DMS 273 treated with DMSO at 0.1 percent for 48 hours (cell line): Measurements from ENCODE around the gene DKK3.

Experiments
- DNase-seq: peaks from one replicate; lab custom pipeline; 2025; lab: John Stamatoyannopoulos, UW

DKK3 gene

GRCh38 chr11:11966826-11967668, 41.4 kb downstream of the DKK3 start:
- DNase-seq = peak; percentile 21

DNA sequence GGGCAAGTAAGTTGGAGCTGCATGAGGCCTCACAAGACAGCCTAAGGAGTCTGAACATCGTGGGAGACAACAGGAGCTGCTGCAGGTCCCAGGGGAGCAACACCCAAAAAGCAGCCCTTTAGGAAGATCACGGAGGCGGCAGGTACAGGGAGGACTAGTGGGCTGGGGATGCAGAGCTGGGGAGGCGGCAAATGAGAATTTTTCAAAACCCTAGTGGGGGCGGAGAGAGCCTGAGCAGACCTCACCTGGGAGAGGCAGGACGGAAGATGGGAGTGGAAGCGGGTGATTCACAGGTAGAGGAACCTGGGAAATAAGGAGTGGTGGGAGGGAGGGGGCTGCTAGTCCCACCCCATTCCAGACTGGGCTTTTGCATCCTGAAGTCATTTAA, 42.1 kb downstream of the DKK3 start:
- DNase-seq = no peak

GRCh38 chr11:11965656-11966353, 42.6 kb downstream of the DKK3 start:
- DNase-seq = no peak

DNA sequence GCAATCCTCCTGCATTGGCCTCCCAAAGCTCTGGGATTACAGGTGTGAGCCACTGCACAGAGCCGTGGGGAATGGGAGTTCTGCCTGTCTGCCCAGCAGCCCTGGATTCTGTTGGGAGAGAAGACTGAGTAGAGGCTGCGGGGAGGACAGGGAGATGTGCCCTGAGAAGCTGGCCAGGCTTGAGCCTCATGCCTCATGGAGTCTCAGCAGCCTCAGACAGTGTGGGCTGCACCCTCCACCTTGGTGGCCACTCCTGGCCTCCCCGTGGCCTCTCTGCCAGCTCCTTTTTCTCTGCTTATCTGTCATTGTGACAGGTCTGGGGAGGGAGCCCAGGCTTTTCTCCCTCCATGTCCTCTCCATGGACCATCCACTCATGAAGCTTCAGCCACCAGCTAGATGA, 43.2 kb downstream of the DKK3 start:
- no peak for DNase-seq

DNA sequence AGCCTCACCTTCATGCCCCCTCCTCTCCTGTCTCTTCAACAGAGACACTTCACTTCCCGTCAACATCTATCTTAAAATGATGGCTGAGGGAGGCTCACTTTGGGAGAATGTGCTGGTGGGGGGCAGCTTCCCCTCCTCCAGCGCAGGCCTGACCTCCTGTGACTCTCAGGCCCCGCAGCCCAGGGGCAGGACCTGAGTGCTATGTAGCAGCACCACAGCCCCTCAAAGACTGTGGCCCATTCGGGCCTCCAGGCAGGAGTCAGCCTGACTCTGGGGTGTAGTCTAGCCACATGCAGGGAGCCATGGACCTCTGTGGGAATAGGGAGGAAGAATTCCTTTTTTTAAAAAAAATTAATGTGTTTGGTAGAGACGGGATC, 43.7 kb downstream of the DKK3 start:
- no peak for DNase-seq

DNA sequence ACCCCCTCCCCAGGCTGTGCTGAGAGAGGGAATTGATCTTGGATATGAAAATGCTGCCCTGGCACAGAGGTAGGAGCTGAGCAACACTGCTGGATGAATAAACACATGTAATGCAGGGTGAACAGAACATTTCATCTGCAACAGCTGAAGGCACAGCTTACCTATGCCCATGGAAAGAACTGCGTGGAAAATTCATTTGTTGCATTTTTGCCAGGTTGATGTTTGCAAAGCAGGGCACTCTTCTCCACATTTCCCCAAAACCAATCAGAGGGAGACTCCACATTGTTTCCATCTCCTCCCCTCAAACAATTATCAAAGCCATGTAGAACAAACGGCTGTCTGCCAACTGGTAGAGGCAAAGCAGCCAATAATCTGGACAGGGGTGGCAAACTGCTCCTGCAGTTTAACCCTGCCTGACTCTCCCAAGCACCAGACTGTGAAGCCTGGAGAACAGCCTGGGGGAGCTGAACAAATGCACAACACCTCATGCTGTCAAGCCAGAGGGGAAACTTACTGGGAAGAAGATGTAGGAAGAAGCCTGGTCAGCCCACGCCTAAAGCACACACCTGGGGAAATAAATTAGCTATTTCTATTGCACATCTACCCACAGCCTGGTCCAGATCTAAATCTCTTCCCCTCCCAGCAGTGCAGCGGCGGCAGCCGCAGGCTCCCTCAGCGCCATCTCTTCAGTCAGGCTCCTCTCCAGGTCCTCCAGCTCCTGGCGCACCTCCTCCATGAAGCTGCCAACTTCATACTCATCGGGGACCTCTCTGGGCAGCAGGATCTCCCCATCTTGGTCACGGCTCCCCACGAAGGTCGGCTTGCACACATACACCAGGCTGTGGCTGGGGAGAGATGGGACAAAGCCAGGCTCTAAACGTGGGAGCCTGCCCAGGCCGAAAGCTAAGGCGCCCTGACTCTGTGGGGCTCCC, 44.3 kb downstream of the DKK3 start:
- DNase-seq = no peak

DNA sequence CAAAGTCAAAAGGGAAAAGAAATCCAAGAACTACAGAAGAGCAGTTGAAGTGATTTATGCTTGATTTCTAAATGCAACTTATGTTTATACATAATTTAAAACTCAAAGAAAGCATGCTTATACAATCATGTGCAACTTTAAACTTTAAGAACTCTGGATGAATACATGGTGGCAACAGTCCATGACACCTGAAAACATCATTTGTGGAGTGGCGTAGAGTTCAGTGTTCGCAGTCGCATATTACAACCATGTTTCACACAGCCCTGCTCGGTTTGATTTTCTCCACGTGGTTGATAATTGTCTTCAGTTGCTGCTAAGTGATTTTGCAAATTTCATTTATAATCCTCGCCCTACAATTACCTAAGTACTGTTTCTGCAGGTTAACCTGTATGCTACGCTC, 45.4 kb downstream of the DKK3 start:
- no peak for DNase-seq

DNA sequence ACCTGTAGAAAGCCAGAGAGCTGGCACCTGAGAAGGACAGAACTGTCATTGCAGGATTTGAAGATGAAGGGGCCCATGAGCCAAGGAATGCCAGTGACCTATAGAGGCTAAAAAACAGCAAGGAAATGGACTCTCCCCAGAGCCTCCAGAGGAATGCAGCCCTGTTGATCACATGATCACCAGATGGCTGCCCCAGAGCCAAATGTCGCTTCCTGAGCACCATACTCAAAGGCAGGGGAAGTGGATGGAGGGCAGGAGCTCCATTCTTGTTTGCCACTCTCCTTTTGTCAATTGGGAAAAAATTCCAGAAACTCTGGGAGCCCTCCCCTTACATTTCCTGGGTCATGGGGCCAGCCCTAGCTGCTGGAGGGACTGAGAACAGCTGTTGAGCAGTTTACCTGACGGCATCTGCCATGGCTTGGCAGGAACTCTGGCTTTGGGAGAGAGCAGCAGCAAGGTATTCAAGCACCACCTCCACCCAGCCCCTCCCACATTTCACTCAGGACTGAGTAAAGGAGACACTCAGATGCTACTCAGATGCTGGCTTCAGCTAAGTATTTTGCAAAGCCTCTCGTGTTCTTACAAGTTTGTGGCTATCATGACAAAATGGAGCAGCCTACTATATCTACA, 46.9 kb downstream of the DKK3 start:
- DNase-seq = no peak

DNA sequence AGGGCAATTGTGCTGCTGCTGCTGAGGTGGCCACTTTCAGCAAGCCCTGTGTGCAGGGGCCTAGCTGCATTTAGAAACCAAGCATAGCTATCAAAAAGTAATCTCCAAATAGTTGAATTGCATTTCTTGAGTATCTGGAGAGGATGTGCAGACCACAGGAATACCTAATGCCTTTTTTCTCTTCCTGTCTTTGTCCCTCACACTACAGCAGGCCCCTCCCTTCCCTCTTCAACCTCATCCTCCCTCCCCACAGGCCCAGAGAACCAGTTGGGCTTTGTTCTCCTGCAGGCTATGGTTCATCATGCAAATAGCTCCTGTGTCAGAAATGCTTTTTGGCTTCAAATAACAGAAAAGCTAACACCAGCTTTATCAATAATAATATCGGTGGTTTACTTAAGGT, 47.7 kb downstream of the DKK3 start:
- DNase-seq = no peak

- DNase-seq = no peak
Observed at GRCh38 chr11:11959601-11960000, 48.8 kb downstream of the DKK3 start.

- no peak for DNase-seq
Observed at GRCh38 chr11:11958403-11959231, 49.8 kb downstream of the DKK3 start.

DNA sequence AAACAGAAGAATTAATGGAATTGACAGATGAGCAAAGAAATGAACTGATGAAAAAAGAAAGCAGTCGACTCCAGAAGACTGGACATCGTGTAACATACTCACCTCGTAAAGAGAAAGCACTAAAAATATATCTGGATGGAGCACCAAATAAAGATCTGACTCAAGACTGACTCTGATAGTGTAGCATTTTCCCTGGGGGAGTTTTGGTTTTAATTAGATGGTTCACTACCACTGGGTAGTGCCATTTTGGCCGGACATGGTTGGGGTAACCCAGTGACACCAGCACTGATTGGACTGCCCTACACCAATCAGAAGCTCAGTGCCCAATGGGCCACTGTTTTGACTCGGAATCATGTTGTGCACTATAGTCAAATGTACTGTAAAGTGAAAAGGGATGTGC, 52.4 kb downstream of the DKK3 start:
- no peak for DNase-seq

DNA sequence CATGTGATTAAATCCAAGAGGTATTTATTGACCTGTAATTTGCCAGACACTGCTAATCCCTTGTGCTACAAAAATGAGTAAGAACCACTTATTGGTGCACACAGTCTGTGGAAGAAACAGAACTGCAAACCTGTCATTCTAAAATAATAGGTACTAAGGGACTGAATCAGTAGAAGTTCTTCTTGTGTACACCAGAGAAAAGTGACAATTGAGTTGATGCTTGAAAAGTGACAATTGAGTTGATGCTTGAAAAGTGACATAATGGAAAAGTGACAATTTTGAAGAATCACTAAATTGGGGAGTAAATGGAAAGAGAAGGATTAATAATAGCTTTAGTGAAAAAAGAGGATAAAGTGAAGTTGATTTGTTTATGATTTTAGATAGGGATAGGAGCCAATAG, 56.4 kb downstream of the DKK3 start:
- no peak for DNase-seq

DNA sequence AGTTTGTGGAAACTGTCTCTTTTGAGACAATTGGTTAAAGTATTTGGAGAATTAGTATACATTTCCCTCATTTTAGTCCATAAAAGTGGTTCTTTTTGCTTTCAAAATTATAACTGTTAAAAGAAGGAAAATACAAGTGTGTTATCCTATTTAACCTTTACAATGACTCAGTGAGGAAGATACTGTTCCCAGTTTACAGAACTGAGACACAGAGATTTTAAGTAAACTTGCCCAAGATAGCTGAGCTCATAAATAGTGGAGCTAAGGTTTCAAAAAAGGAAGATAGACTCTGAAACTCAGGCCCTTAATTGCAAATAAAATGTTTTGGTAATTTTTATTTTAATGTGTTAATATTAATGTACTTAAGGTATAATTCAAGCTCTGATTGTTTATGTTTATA, 58.9 kb downstream of the DKK3 start:
- no peak for DNase-seq

- DNase-seq = no peak
Observed at GRCh38 chr11:11948242-11948947, 60.0 kb downstream of the DKK3 start.

GRCh38 chr11:11947825-11948224, 60.6 kb downstream of the DKK3 start:
- DNase-seq = no peak

GRCh38 chr11:11946878-11947277, 61.5 kb downstream of the DKK3 start:
- DNase-seq = no peak

- no peak for DNase-seq
Observed at GRCh38 chr11:11946180-11946579, 62.2 kb downstream of the DKK3 start.

DNA sequence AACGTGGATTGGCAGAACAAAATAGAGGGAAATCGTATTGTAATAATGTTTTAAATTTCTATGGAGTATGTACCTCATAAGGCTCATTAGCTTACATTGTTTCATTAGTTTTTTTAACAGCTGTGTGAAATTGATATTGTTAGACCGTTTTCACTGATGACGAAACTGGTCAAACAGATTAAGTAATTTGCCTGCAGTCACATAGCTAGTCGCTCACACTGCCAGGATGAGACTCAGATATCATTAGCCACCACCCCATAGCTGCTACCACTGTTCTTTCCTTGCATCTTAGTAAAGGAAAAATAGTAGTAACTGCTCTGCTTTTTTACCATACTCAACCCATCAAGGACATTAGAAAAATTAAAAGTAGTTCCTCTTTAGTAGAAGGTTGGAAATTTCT, 64.0 kb downstream of the DKK3 start:
- DNase-seq = no peak

- DNase-seq = no peak
Observed at GRCh38 chr11:11942668-11943067, 65.8 kb downstream of the DKK3 start.

DNA sequence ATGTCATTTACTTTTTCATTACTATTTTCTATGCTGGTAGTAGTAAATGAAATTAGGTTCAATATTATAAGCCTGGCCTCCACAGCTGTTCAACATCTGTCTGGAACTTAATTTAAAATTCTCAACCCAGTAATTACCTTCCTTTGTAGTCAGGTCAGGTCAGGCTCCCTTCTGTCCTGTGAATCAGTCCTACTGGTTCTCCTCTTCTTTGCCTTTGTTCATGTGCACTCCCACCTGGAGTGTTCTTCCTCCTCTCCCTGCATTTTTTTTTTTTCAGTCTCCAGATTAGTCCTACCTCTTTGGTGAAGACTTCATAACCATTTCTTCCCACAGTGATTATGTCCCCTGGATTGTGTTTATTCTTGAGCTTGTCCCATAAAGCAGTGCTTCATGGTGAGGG, 67.9 kb downstream of the DKK3 start:
- DNase-seq = no peak
